GM12892 (cell line): ENCODE results near the gene SNX25.

Source experiments
- POLR2A ChIP-seq: IDR thresholded peaks from 2 replicates; pipeline ENCODE4 v1.6.1; 2011; ENCODE audit warnings: low read depth, low read length, control low read depth
- POLR2AphosphoS5 ChIP-seq: IDR thresholded peaks from 2 replicates; pipeline ENCODE4 v1.6.1; 2011; ENCODE audit warnings: low read depth, low read length, control low read depth

DNA sequence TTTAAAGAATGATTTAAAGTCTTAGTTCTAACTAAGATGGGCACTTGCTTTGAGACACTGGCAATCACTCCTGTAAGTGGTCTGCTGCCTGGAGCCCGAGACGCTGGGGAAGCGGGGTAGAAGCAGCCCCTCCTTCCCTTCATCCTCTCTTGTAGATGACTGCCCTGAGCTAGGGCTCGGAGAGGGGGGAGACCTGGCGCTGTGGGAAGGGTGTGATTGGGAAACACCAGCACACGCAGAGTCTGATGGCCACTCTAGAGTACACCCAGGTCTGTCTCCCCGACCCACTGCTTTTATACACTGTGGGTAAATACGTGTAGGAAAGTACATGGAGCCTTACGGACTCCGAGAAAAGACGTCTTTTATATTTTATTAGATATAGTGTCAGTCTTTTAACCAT, 162.3 kb downstream of the SNX25 start:
- TF ChIP-seq POLR2A (0 out of 2 replicates have a peak, but pooled peaks have one; percentile 18), POLR2AphosphoS5 (no peak)
